ENCODE data around the gene VIP. TPM values are rescaled to one million over a fixed set of nuclear protein-coding genes. Genes with fewer than 3 reads are reported as not detected.

The VIP gene
- total RNA-seq, 6 experiments from 2014 or later = 0.13 to 0.31 (median 0.23) TPM; not detected in 2

DNA sequence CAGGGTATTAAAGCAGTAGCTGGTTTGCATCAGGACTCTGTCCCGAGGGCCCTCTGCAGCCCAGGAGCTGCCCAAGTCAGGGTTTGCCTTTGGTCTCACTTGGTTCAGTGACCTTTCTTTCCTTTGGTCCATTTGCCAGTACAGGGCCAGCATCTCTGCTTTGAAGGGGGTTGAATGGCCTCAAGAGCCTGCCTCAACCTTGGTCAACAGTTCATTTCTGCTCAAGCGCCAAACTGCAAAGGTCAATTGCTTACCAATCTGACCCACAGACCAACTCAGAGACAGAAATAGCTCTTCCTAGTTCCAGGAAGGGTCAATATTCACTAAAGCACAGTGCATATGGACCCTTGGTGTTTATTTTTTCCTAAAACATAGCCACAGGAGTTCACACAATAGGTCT is 19.4 kb downstream of the VIP start:
- ATAC-seq (peak in 2 of 4 donors; percentile 43 to 90), DNase-seq (no peak)
- no peaks in the 10 kb centered on the region for H3K9me3 ChIP-seq
- H3K27ac ChIP-seq = no peak overlapping the region
- no peaks in the 10 kb centered on the region for H3K4me1 ChIP-seq
- intact Hi-C loops (cut with DNase I) = no loop called here
- 29% methylated on average over 1 of the region's 2 CpGs for WGBS (ENCODE audit: insufficient coverage, low coverage, low lambda C conversion rate, missing lambda C conversion rate)
- H3K27me3 ChIP-seq = no peaks in the 10 kb centered on the region
- no peaks in the 10 kb centered on the region for H3K36me3 ChIP-seq
- H3K4me3 ChIP-seq = no peak overlapping the region
- TF ChIP-seq POLR2A (IDR thresholded peaks at IDR 0.05) (no peak), CTCF (IDR thresholded peaks at IDR 0.05) (no peak)

- Histone ChIP-seq H3K4me1 (no peaks in the 10 kb centered on the region), H3K36me3 (no peaks in the 10 kb centered on the region), H3K27me3 (no peaks in the 10 kb centered on the region), H3K4me3 (no peak overlapping the region), H3K9me3 (no peaks in the 10 kb centered on the region), H3K27ac (no peak overlapping the region)
- TF ChIP-seq POLR2A (IDR thresholded peaks at IDR 0.05) (no peak), CTCF (IDR thresholded peaks at IDR 0.05) (no peak)
- ATAC-seq = no peak
- WGBS (ENCODE audit: insufficient coverage, low coverage, low lambda C conversion rate, missing lambda C conversion rate) = 60% methylated on average over 5 of the region's 5 CpGs
- intact Hi-C loops (cut with DNase I) = no loop called here
- no peak for DNase-seq
These were observed 20.6 kb downstream of the VIP start for GRCh38 chr6:152771061-152771687.

- no peaks in the 10 kb centered on the region for H3K9me3 ChIP-seq
- no peak overlapping the region for H3K4me3 ChIP-seq
- no peaks in the 10 kb centered on the region for H3K36me3 ChIP-seq
- ATAC-seq (peak in 2 of 4 donors; percentile 28 to 40), DNase-seq (no peak)
- no peaks in the 10 kb centered on the region for H3K27me3 ChIP-seq
- intact Hi-C loops (cut with DNase I) = no loop called here
- H3K27ac ChIP-seq = no peak overlapping the region
- TF ChIP-seq CTCF (IDR thresholded peaks at IDR 0.05) (no peak), POLR2A (IDR thresholded peaks at IDR 0.05) (no peak)
- H3K4me1 ChIP-seq = no peaks in the 10 kb centered on the region
These were observed 24.8 kb downstream of the VIP start for GRCh38 chr6:152775428-152775827.

- H3K4me1 ChIP-seq = no peaks in the 10 kb centered on the region
- DNase-seq = no peak
- no peak for TF ChIP-seq POLR2A (IDR thresholded peaks at IDR 0.05)
- no peak for TF ChIP-seq CTCF (IDR thresholded peaks at IDR 0.05)
- no peaks in the 10 kb centered on the region for H3K27me3 ChIP-seq
- intact Hi-C loops (cut with DNase I) = no loop called here
- 49% methylated on average over 3 of the region's 3 CpGs for WGBS (ENCODE audit: insufficient coverage, low coverage, low lambda C conversion rate, missing lambda C conversion rate)
- H3K36me3 ChIP-seq = no peaks in the 10 kb centered on the region
- H3K9me3 ChIP-seq = no peaks in the 10 kb centered on the region
- H3K27ac ChIP-seq = no peak overlapping the region
- no peak for ATAC-seq
- H3K4me3 ChIP-seq = no peak overlapping the region
These were observed 26.2 kb downstream of the VIP start for GRCh38 chr6:152776833-152777232.
